GM21423 (cell line): ENCODE measurements around the gene ATP9B.

Source experiments
- ATAC-seq: cut with Tn5 transposase; IDR thresholded peaks from one replicate; pipeline ENCODE4 v1.9.1; 2021; ENCODE audit warnings: mild to moderate bottlenecking, moderate library complexity; ENCODE audit not compliant: unreplicated experiment

The ATP9B gene

DNA sequence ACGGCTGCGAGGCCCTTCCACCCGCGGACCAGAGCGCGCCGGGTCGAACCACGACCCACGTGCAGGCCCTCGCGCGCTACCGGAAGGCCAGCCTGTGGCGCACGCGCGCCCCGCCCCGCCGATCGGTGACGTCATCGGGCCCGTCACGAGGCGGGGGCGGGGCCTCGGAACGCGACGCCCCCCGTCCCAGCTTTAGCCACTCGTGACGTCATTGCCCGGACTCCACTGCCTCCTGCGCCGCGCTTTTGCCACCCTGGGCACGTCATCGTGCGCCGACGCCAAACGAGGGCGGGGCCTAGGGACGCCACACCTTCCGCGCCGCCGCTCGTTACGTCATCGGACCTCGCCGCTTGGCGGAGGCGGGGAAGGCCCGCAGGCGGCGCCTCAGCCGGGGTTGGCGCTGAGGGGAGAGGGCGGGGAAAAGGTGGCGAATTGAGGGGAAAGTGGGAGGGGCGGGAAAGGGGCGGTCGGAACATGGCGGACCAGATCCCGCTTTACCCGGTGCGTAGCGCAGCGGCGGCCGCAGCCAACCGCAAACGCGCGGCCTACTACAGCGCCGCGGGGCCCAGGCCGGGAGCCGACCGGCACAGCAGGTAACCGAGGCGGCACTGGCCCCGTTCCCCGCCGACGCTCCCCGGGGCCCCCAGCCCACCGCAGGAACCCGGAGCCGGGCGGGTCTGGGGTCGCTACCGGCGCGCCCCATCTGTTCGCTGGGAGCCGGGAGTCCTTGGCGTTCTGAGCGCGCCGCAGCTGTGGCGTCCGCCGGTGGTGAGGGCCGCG lies at the start of gene ATP9B:
TSS of gene ATP9B (plus strand) at position 458 of the 780 bp plus-strand sequence. CDS start at position 475, 17 bp downstream.
- peak; percentile 87 for ATAC-seq

DNA sequence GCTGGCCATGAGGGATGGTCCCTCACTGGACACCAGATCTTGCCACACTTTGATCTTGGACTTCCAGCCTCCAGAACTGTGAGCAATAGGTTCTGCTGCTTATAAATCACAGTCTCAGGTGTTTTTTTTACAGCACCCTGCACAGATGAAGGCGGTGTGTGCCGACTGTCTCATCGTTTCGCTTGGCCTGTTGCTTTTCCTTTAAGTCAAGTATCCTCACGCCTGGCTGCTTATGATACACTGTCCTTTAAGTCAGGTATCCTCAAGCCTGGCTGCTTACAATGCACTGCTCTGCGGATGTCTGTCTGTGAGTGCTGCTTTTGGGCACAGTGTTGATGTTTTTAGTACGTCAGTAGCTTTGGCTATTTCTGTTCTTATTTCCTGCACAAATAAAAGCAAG lies 49.3 kb upstream of the ATP9B start:
- ATAC-seq = no peak

DNA sequence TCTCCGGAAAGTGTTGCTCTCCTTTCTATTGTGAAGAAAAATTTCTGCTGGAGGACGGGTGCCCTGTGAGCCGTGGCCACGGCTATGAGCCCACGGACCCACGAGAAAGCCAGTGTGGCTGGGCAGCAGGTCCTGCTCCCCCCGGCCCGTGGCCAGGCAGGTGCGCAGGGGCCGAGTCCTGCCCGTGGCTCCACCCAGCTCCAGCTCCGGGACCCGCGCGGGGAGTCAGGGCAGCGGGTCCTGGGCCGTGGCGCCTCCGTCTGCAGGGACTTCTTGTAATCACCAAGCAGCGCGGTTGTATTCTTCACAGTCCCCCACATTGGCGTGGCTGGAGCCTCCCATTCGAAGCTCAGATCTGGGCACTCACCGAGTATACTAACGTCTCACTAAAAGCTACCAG lies 46.6 kb upstream of the ATP9B start:
- no peak for ATAC-seq

DNA sequence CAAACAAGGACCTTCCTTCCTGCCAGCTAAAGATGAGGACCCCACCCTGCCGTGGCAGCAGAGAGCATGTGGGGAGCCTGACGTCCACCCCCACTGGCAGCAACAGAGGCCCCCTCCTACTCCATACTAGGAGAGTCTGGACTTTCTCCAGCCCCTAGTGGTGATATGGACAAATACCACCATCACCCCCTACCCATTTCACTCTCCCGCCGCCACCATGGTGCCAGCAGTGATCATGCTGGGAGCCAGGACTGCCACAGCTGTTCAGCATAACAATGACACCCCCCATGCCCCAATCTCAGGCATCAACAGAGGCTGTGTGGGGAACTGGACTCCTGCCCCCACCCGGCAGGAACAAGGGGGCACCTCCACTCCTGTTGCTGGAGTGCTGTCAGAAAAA lies 42.7 kb upstream of the ATP9B start:
- ATAC-seq = no peak

DNA sequence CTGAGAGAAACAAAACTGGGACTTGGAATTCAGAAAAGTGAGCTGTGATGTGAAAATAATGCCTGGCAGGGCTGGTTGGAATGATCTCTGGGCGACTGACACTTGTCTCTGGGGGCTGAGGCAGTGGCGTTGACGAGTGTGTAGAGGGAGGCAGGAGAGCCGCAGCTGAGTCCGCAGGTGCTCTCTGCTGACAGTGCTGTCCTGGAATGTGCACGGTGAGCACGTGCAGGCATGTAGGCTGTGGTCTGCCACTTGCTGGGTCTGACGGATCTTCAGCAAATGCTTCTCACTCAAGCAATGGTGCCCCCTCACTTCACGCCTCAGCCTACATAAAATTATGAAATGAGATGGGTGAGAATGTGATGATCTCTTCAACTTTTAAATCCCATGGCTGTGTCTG lies 38.5 kb upstream of the ATP9B start:
- no peak for ATAC-seq

GRCh38 chr18:79042276-79042675 lies 26.9 kb upstream of the ATP9B start:
- ATAC-seq = no peak

DNA sequence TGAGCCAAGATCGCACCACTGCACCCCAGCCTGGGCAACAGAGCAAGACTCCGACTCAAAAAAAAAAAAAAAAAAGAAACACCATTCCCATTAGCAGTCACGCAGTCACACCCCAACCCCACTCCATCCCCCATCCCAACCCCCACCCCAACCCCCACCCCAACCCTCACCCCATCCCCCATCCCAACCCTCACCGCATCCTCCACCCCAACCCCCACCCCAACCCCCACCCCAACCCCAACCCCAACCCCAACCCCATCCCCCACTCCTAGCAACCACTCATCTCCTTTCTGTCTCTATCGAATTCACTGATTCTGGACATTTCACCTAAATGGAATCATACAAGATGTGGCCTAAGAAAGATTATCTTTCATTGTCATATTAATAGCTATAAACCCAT lies 25.9 kb upstream of the ATP9B start:
- ATAC-seq = no peak

GRCh38 chr18:79046522-79046921 lies 22.7 kb upstream of the ATP9B start:
- no peak for ATAC-seq

DNA sequence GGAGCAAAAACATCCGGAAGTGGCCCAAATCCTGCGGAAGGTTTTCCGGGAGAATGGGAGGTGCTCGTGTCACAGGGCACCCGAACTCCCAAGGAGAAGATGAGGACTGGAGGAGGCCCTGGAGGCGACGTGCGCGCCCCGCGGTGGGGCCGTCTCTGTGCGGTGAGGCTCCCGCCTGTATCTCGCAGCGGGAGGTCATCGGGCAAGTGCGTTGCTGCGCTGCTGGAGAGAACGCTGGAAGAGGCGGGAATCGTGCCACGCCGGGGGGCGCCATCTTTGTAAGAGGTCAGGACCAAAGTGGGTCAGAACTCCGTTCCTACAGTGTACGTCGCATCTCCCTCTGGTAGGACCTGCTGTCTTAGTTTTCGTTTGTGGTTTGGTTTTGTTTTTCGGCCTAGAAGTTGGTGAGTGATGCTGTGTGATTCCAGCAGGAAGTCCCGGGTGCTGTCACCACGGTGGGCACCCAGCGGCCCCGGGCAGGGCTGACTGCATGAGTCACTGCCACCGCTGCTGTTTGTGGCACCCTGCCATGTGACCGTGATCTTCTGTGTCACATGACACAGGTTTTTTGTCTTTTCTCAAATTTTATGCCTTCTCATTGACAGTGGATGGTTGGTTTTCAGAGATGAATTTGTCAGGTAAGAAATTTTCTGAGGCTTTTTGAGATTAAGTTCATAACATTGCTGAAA lies 21.5 kb upstream of the ATP9B start:
- ATAC-seq = no peak

DNA sequence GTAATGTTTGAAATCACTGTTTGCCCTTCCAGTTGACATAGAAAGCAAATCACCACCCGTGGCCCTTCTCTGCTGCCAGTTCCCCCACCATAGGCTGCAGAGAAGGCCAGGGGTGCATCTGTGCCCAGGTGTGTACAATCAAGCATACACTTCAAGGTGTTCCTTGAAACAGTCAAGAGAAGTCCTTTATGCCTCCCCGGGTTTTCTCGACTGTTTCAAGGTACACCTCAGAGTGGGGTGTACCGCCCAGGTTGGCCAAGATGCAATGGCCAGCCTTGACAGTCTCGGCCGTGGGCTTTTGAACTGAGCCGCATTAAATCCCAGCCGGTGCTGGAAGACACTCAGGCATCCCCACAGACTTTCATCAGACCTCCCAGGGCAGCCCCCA lies 21.0 kb upstream of the ATP9B start:
- no peak for ATAC-seq

- no peak for ATAC-seq
These were observed 19.7 kb upstream of the ATP9B start for GRCh38 chr18:79049506-79049905.

DNA sequence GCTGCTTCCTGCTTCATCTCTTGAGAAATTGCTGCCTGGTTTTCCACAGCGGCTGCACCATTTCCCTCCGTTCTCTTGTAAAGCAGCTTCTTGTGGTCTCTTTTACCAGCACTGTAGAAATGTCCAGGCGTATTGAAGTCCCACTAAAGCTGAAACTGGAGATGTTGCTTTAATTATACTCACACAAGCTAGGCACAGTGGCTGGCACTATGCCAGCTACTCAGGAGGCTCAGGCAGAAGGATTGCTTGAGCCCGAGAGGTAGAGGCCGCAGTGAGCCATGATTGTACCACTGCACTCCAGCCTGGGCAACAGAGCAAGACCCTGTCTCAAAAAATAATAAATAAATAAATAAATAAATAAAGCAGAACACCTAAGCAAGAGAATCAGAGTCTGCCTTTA lies 19.2 kb upstream of the ATP9B start:
- ATAC-seq = no peak

DNA sequence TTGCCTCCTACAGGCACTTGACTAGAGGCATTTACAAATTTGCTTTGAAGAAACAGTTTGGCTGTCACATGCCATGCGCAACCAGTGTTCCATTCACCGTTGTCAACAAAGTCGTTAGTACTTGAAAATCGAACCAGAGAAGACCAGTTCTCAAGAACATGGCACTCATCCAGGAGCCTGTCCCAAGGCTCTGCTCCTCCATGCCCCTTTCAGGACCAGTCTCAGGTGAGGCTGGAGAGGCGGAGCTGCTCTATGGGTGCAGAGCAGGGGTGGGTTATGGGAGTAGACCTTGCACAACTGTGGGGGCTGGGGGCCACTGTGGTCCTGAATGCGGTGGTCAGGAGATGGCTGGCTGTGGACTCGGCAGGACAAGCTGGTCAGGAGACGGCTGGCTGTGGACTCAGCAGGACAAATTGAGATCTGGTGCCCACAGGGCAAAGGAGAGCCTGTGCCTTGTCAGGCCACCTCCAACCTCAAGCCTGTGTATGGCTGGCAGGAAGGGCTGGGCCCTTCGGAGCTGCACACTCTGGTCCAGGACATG lies 12.3 kb upstream of the ATP9B start:
- no peak for ATAC-seq

DNA sequence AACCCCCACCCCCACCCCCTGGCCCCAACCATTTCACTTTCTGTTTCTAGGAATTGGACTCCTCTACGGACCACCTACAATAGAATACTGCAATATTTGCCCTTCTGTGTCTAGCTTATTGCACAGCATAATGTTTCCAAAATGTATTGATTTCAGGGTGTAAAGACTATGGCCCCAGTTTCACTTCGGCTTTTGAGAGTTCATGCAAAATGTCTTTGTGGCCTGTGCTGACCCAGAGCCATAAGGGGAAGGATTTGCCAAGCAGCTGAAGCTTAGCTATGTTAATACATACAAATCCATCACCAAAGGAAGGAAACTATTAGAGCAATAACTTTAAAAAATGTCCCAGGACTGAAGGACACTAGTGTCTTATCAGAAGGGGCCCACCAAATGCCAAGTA lies 11.2 kb upstream of the ATP9B start:
- no peak for ATAC-seq

DNA sequence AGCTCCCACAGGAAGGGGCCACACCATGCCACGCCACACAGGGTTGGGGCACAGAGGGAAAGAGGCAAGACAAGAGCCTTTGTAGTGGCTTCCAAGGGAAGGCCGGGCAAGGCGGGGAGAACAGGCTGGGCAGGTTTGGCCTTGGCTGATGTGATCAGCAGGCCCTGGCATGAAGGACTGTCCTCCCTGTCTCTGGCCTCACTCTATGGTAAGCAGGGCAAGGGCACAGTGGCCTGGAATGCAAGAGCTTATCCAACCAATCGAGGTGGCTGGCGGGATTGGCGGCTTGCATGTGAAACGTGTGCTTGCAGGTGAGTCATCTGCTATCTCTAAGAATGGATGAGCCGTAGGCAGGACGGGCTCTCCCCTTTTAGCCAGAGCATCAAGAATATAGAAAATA lies 6.4 kb upstream of the ATP9B start:
- no peak for ATAC-seq

- ATAC-seq = no peak
These were observed 5.0 kb upstream of the ATP9B start for GRCh38 chr18:79064228-79064627.

- ATAC-seq = no peak
These were observed 3.4 kb upstream of the ATP9B start for GRCh38 chr18:79065802-79066201.

GRCh38 chr18:79067611-79068010 lies 1.6 kb upstream of the ATP9B start:
- no peak for ATAC-seq

- peak; percentile 31 for ATAC-seq
These were observed 755 bp upstream of the ATP9B start for GRCh38 chr18:79068341-79068936.

DNA sequence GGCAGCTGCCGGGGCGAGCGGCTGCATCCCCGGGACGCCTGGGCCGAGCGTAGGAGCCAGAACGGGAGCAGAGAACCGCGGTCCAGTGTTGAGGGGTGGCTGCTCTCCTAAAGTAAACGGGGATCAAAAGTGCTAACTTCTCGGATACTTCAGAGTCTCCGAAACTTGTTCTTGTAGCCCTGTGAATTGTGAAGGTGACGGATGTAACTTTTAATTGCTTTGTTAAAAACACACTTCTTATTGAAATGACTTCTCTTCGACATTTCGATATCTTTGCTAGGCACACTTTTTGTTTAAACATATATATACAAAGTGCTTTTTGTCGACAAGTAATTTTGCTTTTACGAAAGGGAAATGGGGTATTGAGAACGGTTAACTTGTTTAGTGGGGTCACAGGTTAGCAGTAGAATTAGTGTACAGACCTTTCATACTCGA lies 540 bp downstream of the ATP9B start:
- peak; percentile 21 for ATAC-seq

DNA sequence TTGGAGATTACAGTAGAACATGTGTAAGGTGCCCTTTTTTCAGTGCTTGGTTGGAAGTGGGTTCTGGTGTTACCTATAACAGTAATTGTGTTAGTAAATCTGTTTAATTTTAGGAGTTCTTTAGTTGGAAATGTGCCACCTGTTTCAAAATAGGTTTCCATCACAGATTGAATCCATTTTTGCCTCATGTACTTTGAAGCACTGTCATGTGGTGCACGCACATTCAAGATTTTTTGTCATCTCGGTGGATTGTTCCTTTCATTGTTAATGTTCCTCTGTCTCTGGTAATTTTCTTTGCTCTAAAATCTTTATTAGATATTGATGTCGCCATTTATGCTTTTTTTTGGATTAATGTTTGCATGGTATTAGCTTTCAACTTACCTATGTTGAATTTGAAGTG lies 1.3 kb downstream of the ATP9B start:
- ATAC-seq = no peak

- no peak for ATAC-seq
These were observed 1.8 kb downstream of the ATP9B start for GRCh38 chr18:79071037-79071436.
